Activated T-cell treated with anti-CD3 and anti-CD28 coated beads for 48 hours (primary cell): ENCODE data around the gene DIP2C.

Experiments used
- DNase-seq: peaks from one replicate; pipeline ENCODE4 v3.0.0-alpha.2; 2020; ENCODE audit warnings: low read depth

Gene DIP2C

GRCh38 chr10:571166-571565, 118.3 kb downstream of the DIP2C start:
- no peak for DNase-seq

- DNase-seq: no peak
Observed at GRCh38 chr10:570628-571163, 118.8 kb downstream of the DIP2C start.

- DNase-seq: no peak
Observed at GRCh38 chr10:569961-570627, 119.4 kb downstream of the DIP2C start.

- no peak for DNase-seq
Observed at GRCh38 chr10:568848-569247, 120.6 kb downstream of the DIP2C start.

- no peak for DNase-seq
Observed at GRCh38 chr10:567869-568268, 121.6 kb downstream of the DIP2C start.

- DNase-seq: no peak
Observed at GRCh38 chr10:566241-566885, 123.1 kb downstream of the DIP2C start.

GRCh38 chr10:565676-566075, 123.8 kb downstream of the DIP2C start:
- DNase-seq: no peak

- DNase-seq: no peak
Observed at GRCh38 chr10:565146-565545, 124.3 kb downstream of the DIP2C start.

- no peak for DNase-seq
Observed at GRCh38 chr10:563827-564226, 125.6 kb downstream of the DIP2C start.

- no peak for DNase-seq
Observed at GRCh38 chr10:562142-562541, 127.3 kb downstream of the DIP2C start.

- no peak for DNase-seq
Observed at GRCh38 chr10:561721-562120, 127.7 kb downstream of the DIP2C start.

GRCh38 chr10:560314-560992, 129.0 kb downstream of the DIP2C start:
- DNase-seq: no peak

- no peak for DNase-seq
Observed at GRCh38 chr10:559767-560047, 129.8 kb downstream of the DIP2C start.

GRCh38 chr10:558891-559766, 130.3 kb downstream of the DIP2C start:
- no peak for DNase-seq

- DNase-seq: no peak
Observed at GRCh38 chr10:558364-558763, 131.1 kb downstream of the DIP2C start.

- DNase-seq: no peak
Observed at GRCh38 chr10:557792-558328, 131.6 kb downstream of the DIP2C start.

- DNase-seq: no peak
Observed at GRCh38 chr10:556971-557637, 132.4 kb downstream of the DIP2C start.

- no peak for DNase-seq
Observed at GRCh38 chr10:555682-556350, 133.7 kb downstream of the DIP2C start.

- DNase-seq: no peak
Observed at GRCh38 chr10:555281-555680, 134.2 kb downstream of the DIP2C start.

GRCh38 chr10:554182-554848, 135.2 kb downstream of the DIP2C start:
- no peak for DNase-seq
